GM21360 (cell line): ENCODE data around the gene APOBEC3C.
"Not testable (repeated sequence)": the region's sequence is repeated elsewhere in the genome, so short reads cannot be mapped to it uniquely, and the experiment has no call there.

Experiments used
- ATAC-seq: cut with Tn5 transposase; IDR thresholded peaks from one replicate; pipeline ENCODE4 v1.9.1; 2021; ENCODE audit warnings: mild to moderate bottlenecking, moderate library complexity; ENCODE audit not compliant: unreplicated experiment

APOBEC3C gene

DNA sequence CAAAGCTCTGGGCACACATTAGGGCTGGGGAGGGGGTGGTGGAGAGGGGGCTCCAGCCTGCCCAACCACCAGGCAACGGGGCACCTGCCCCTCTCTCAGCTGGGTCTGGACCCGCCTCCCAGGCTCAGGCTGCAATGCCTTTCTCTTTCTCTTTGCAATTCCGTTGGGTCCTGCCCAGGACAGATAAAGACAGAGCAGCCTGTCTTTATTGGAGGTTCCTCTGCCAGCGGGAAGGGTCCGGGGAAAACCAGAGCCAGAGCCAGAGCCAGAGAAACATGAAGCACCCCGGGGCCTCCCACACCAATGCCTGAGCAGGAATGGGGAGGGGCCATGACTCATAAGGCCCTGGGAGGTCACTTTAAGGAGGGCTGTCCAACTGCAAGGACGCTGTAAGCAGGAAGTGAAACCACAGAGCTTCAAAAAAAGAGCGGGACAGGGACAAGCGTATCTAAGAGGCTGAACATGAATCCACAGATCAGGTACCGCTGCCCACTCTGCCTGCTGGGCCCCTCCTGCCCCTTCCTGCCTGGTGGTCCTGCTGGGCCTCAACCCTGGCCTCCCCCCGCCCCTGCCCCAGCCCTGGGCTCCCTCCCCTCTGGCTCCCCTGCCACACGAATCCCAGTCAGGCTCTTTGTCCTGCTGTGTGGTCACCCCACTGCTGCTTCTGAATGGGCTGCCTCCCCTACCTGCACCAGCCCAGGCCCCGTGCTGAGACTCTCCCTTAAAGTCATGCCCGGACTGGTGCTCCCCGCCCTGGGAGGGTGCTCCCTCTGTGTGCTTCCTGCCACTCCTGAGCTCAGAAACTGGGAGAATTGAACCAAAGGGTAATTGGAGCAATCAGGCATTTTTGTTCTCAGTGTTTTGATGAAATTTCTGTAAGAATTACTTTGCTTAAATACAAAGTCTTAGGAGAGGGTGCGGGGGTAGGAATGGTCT, 31.8 kb upstream of the APOBEC3C start, which contains the start of gene APOBEC3B:
Gene APOBEC3B, plus strand, starts transcription at position 356 of the 936 bp plus-strand sequence. Its CDS starts 107 bp downstream, at position 463.
- peak; percentile 51 for ATAC-seq

DNA sequence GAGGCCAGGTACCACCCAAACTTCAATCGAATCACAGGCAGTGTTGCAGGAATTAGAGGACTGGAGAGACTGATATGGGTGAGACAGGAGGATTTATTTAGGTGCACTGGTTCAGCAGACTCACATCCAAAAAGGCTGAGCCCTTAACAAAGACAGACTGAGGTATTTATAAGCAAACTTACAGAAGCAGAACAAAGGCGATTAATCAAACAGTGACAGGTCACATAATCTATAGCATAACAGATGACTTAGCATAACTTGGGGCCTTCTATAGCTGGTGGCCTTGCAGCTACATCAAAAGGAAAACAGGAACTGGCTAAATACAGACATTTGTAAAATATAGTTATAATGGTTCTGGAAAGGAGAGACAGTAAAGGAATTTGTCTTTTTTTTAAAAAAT, 29.8 kb upstream of the APOBEC3C start:
- ATAC-seq = no peak

DNA sequence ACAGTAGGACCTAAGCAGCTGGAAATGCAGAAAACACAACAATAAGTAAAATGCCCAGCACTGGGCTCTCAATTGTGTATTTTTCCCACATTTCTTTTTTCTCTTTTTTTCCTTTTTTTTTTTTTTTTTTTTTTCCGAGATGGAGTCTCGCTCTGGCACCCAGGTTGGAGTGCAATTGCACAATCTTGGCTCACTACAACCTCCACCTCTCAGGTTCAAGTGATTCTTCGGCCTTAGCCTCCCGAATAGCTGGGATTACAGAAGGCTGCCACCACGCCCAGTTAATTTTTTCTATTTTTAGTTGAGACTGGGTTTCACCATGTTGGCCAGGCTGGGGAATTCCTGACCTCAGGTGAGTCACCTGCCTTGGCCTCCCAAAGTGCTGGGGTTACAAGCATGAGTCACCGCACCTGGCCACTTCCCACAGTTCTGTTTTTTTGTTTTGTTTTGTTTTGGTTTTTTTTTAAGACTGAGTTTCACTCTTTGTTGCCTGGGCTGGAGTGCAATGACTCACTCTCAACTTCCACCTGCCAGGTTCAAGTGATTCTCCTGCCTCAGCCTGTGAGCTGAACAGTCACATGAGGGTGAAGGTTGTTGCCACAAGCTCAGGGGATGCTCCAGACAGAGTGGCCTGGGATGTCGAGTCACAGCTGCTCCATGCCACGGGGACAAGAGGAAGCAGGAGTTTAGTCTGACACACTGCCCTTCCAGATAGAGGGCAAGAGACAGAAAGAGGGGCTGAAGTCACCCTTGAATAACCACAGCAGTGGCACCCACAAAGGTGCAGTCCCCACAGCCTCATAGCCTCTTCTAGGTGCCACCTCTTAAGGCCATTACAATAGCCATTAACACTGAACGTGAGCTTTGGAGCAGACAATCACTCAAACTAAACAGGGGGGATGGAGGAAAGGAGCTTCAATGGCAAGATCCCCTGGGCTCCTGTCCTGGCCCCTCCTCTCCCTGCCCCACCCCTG, 29.0 kb upstream of the APOBEC3C start:
- peak; percentile 72 for ATAC-seq

DNA sequence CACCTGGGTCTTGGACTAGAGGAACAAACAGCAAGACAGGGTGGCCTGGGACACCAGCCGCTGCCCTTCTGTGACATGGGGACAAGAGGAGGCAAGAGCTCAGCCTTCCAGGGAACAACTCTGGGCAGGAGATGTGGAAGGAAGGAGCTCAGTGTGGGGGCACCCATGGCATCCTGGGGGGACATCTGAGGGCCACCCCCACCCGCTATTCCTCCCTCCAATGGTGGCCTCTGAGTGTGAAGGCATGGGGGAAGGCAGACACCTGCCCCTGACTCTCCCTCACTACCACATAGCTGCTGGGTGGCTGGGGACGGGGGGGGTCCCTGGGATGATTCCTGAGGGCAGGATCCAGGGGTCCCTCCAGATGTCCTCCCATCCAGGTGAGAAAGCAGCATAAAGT, 27.4 kb upstream of the APOBEC3C start:
- no peak for ATAC-seq

DNA sequence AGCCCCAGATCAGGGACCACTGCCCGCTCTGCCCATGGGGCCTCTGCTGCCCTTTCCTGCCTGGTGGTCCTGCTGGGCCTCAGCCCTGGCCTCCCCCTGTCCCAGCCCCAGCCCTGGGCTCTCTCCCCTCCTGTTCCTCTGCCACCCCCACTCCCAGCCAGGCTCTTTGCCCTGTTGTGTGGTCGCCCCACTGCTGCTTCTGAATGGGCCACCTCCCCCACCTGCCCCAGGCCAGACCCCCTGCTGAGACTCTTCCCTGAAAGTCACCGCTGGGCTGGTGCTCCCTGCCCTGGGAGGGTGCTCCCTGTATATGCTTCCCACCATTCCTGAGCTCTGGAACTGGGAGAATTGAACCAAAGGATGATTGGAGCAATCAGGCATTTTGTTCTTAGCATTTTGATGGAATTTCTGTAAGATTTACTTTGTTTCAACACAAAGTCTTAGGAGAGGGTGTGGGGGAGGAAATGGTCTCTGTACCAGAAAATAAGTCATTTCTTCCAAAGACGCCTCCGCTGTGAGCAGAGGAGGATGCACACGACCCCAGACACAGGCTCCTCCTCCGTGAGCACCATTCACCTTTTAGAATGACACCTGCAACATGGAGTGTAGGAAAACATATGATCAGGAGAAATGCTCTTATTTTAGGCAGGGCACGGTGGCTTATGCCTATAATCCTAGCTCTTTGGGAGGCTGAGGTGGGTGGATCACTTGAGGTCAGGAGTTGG, 26.7 kb upstream of the APOBEC3C start:
- no peak for ATAC-seq

DNA sequence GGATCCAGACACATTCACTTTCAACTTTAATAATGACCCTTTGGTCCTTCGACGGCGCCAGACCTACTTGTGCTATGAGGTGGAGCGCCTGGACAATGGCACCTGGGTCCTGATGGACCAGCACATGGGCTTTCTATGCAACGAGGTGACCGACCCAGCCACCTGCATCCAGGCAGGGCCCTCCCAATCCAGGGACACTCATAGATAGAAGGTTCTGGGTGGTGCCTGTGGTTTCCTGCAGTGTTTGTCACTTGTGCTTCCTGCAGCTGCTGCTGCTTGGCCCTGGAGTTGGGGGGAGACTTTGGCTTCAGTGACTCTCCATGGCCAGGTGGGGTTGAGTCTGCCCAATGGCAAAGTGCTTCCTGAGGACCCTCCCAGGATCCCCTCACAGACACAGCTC, 24.6 kb upstream of the APOBEC3C start:
- ATAC-seq = no peak

DNA sequence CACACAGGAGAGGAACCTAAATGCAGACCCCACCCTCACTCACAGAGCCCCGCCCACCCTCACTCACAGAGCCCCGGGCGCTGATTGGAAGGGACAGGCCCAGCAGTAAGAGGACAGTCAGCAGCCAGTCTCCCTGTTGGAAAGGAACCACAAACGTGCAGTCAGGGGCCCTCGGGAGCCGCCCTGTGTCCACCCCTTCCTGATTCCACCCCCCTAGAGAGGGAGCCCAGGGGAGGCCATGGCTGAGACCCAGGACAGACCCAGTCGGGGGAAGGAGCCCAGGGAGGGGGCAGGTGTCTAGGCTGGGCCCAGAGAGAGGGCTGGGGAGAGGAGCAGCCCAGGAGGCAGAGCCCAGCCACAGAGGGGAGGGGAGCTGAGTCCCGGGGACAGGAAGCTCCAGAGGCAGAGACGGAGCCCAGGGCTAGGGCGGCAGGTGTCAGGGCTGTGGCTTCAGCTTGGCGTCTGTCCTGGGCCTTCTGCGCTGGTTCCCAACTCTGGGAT, 21.1 kb upstream of the APOBEC3C start:
- ATAC-seq = not testable (repeated sequence)

DNA sequence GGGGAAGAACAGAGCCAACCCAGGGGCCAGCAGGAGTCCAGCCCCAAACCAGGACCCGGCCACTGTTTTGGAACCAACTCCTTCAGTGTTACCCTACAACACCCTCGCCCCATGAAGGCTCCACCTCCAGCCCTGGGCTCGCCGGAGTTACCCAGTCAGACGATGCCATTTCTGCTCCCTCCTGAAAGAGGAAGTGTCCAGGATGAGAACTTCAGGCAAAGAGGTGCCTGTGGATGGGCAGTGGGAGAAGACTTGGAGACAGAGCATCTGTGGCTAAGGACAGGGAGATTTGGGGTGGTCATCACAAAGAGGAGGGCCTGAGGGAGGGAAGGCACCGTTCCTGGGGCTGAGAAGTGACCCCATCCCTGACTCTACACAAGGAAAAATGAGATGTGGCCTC, 18.0 kb upstream of the APOBEC3C start:
- no peak for ATAC-seq

DNA sequence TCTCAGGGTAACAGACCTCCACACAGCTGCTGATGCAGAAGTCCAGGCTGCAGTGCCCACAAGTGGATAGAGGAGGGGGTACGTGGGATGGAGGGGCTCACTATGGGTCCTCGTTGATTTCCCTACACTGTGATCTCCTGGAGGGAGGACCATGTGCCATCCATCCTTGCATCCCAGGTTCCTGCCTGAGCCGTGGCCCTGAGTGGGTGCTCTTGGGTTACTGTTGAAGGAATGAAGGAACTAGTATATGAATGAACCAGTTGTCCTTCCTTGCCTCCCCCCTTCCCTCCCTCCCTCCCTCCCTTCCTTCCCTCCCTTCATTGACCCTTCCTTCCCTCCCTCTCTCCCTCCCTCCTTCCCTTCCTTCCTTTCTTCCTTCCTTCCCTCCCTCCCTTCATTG, 16.5 kb upstream of the APOBEC3C start:
- ATAC-seq = no peak

DNA sequence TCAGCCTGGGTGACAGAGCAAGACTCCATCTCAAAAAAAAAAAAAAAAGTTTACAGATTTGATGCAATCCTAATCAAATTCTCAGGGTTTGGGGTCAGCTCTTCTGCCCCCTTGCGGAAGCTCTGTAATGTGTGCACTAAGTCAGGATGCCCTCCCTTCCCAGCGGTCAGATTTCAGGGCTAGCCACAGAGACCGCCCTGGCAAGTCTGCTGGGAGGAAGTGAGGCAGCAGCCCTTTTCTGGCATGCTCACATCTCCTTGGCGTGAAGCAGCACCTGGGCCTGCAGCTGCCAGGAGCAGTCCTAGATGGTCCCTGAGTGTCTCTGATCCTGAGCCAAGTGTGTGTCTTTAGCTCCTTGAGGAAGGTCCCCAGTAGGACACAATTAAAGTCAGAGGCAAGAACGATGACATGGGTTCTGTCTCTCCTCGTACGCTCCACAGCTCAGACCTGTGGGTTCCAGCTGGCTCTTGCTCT, 10.9 kb upstream of the APOBEC3C start:
- no peak for ATAC-seq

DNA sequence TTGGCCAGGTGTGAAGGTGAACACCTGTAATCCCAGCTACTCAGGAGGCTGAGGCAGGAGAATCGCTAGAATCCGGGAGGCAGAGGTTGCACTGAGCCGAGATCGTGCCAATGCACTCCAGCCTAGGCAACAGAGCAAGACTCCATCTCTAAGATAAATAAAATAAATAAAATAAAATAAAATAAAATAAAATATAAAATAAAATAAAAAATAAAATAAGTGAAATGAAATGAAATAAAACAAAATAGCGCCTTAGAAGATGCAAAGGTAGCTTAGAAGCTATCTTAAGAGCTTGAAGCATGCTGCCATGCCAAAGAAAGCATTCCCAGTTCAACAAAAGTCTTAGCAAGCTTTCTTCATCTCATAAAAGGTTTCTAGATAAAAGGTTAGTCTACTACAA, 6.9 kb upstream of the APOBEC3C start:
- no peak for ATAC-seq

DNA sequence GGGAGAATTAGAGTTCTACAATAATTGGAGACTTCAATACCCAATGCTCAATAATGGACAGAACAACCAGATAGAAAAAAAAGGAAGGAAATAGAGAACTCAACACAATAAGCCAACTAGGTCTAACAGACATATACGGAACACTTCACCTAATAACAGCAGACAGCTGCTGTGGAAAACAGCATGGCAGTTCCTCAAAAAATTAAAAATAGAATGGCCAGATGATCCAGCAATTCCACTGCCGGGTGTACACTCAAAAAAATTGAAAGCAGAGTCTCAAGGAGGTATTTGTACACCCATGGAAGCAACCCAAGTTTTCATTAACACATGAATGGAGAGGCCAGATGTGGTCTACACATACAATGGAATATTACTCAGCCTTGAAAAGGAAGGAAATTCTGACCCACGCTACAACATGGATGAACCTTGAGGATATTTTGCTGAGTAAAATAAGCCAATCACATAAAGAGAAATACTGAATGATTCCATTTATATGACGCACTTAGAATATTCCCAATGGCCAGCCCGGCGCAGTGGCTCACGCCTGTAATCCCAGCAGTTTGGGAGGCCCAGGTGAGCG, 5.7 kb upstream of the APOBEC3C start:
- not testable (repeated sequence) for ATAC-seq

DNA sequence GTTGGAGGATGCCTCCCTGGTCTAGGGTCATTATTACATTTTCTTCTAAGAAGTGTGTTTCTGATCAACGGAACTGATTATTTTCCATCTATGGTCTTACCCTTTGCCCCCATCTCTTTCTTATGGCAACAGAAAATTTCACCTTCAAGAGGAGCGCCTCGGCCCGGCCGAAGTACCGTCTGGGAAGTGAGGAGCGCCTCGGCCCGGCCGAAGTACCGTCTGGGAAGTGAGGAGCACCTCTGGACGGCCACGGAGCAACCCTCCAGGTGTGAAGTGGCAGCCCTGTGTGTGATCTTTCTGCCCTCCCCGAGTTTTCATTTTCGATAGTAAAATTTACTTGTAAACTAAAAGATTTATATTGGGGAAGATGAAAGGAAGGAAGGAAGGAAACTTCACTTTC, 3.1 kb upstream of the APOBEC3C start:
- ATAC-seq = no peak

DNA sequence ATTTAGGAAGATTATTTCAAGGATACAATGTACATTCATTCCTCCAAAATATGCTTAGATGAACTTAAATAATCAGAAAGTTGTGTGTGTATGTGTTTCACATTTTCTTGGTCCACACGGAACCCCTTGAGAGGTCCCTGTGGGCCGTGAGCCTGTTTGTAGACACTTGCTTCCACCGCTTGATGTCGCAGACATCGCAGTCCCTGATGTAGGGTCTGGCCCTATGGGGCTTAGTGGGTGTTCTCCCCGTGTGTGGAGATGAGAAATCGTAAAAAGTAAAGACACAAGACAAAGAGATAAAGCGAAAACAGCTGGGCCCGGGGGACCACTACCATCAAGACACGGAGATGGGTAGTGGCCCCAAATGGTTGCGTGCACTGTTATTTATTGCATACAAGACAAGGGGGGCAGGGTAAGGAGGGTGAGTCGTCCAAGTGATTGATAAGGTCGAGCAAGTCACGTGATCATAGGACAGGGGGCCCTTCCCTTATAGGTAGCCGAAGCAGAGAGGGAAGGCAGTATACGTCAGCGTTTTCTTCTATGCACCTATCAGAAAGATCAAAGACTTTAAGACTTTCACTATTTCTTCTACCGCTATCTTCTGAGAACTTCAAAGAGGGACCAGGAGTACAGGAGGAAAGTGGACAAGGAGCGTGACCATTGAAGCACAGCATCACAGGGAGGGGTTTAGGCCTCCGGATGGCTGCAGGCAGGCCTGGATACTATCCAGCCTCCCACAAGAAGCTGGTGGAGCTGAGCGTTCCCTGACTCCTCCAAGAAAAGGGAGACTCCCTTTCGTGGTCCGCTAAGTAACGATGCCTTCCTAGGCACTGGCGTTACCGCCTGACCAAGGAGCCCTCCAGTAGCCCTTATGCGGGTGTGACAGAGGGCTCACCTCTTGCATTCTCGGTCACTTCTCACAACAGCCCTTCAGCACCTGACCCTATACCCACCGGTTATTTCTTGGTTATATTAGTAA, 1.2 kb upstream of the APOBEC3C start:
- ATAC-seq = no peak

DNA sequence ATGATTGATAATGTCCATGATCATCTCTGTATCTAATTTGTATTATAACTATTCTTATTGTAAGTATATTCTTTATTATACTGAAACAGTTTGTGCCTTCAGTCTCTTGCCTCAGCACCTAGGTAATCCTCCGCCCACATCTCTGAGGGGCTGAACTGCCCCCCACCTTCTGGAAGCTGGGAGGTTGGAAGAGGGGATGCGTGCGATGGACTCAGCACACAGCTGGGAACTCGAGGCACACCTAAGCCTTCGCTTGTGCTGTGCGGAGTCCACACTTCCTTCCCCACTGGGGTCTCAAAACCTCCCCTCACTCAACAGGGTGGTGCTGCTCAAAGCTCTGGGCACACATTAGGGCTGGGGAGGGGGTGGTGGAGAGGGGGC, 506 bp upstream of the APOBEC3C start:
- ATAC-seq = peak; percentile 25

DNA sequence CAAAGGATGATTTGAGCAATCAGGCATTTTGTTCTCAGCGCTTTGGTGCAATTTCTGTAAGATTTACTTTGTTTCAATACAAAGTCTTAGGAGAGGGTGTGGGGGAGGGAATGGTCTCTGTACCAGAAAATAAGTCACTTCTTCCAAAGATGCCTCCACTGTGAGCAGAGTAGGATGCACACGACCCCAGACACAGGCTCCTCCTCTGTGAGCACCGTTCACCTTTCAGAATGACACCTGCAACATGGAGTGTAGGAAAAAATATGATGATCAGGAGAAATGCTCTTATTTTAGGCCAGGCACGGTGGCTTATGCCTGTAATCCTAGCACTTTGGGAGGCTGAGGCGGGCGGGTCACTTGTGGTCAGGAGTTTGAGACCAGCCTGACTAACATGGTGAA, 665 bp downstream of the APOBEC3C start:
- not testable (repeated sequence) for ATAC-seq

DNA sequence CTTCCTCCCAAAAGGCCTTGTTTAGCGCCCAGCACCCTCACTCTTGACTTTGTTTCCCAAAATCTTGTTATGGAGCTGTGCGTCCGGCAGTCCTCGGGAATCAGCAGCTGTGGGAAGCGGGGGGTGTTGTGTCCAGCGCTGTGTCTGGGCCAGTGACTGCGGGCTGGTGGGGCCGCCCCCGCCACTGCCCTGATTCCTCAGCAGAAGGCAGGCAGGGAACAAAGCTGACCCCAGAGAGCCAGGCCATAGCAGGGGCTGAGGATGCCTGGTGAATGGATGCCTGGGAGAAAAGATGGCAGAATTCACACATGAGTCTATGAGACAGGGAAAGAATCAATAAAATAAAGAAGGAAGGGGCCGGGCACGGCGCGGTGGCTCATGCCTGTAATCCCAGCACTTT, 2.5 kb downstream of the APOBEC3C start:
- no peak for ATAC-seq

DNA sequence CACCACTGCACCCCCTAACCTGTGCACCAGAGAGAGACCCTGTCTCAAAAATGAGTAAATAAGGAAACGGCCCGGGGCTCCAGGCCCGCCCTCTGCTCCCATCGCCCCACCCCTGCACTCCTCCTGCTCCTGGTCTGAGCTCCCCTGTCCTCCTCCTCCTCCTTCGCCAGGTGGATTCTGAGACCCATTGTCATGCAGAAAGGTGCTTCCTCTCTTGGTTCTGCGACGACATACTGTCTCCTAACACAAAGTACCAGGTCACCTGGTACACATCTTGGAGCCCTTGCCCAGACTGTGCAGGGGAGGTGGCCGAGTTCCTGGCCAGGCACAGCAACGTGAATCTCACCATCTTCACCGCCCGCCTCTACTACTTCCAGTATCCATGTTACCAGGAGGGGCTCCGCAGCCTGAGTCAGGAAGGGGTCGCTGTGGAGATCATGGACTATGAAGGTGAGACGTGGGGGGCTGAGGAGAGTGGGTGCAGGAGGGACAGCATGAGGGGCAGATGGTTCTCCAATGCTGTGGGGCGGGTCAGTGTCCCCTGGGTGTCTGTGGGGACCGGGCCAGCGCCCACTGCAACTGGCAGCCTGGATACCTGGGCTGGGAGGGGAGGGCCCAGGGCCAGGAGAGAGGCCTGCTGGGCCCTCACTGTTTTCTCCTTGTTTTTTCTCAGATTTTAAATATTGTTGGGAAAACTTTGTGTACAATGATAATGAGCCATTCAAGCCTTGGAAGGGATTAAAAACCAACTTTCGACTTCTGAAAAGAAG, 3.7 kb downstream of the APOBEC3C start:
- no peak for ATAC-seq
